Measurements from ENCODE around the gene MESP1.

MESP1 gene

DNA sequence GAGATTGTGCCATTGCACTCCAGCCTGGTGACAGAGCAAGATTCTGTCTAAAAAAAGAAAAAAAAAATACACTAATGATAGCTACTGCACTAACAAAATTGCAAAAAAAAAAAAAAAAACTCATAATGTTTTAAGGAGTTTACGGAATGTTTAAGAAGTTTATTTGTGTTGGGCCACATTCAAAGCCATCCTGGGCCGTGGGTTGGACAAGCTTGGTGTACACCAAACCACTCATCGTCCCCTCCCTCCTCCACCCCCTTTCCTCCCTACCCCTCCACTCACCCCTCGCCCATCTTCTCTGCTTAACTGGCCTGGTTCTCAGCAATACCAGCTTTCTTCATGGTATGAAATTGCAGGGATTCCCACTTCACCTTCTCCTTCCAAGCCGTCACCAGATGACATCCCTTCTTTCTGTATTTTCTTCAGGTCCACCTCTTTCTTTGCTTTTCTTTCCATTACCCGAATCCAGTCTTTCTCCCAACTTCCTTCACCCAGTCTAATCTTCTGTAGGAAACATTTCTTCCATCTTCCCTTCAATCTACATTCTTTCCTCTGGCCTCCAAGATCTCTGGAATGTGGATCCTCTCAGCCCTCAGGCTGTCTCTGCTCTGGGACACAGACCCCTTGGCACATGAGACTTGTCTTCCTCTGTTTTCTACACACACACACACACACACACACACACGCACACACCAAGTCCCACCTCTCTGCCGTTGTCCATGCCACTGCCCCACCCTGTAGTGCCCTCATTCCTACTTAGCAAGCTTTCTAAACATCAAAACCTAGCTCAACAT, 3.5 kb upstream of the MESP1 start:
- TF ChIP-seq, protein P1, sequence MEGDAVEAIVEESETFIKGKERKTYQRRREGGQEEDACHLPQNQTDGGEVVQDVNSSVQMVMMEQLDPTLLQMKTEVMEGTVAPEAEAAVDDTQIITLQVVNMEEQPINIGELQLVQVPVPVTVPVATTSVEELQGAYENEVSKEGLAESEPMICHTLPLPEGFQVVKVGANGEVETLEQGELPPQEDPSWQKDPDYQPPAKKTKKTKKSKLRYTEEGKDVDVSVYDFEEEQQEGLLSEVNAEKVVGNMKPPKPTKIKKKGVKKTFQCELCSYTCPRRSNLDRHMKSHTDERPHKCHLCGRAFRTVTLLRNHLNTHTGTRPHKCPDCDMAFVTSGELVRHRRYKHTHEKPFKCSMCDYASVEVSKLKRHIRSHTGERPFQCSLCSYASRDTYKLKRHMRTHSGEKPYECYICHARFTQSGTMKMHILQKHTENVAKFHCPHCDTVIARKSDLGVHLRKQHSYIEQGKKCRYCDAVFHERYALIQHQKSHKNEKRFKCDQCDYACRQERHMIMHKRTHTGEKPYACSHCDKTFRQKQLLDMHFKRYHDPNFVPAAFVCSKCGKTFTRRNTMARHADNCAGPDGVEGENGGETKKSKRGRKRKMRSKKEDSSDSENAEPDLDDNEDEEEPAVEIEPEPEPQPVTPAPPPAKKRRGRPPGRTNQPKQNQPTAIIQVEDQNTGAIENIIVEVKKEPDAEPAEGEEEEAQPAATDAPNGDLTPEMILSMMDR (IDR thresholded peaks at IDR 0.05; ENCODE audit: low read depth, low read length), result no peak
- H3K4me3 ChIP-seq (ENCODE audit: low read depth, low read length), result no peak overlapping the region

DNA sequence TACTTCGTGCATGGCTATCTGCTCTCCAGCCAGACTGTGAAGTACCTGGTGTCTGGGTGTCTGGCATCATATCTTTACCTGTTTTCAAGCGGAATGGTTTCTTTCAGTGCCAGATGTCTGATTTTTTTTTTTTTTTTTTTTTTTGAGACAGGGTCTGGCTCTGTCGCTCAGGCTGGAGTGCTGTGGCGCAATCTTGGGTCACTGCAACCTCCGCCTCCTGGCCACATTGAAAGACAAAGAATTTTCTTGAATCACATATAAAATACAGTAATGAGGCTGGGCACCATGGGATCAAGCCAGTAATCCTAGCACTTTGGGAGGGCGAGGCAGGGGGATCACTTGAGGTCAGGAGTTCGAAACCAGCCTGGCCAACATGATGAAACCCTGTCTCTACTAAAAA, 2.8 kb upstream of the MESP1 start:
- TF ChIP-seq, protein P1 (IDR thresholded peaks at IDR 0.05; ENCODE audit: low read depth, low read length), result no peak
- no peak overlapping the region for H3K4me3 ChIP-seq (ENCODE audit: low read depth, low read length)

DNA sequence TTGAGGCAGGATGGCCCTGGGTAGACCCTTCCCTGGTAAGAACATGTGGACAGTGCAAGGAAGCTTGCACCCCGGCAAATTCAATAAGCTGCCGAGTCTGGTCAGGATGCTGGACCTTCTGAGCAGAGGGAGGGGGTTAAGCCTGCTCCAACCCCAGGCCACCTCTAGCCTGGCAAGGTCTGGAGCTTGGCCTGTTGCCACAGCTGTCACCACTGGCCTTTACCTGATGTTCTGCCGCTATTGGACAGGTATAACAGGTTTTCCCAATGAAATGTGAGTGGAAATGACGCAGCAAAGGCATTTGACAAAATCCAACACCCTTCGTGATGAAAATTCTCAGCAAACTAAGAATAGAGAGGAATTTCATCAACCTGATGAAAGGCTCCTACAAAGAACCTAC, 699 bp upstream of the MESP1 start:
- TF ChIP-seq, protein P1 (IDR thresholded peaks at IDR 0.05; ENCODE audit: low read depth, low read length), result no peak

DNA sequence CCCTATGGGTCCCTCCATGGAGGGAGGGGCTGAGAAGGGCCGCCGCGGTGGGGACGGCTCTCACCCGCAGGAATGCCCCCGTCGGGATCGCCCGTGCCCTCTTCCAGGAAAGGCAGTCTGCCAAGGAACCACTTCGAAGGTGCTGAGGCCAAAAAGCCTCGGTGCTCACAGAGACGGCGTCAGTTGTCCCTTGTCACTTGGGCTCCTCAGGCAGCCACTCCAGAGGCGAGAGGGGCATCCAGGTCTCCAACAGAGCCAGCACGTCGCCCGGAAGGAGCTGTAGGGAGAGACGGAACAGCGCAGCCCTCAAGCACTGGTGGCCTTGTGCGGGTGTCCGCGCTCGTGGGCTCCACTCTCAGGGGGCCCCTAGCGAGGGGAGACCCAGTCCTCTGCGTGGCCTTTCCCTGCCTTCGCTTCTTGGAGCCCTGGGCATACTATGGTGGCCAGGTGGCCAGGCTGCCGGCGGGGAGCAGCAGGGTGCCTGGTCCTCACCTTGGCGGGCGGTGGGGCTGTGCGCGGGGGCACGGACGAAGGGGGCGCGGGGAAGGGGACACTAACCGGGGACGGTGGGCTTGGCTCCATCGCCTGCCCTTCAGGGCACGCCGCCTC, 994 bp downstream of the MESP1 start:
- H3K4me3 ChIP-seq (ENCODE audit: low read depth, low read length), result peak overlapping the region; percentile 64; the same call in 1 of the 2 replicates
- TF ChIP-seq, protein P1 (IDR thresholded peaks at IDR 0.05; ENCODE audit: low read depth, low read length), result no peak

More for the DNA sequence above, 699 bp upstream of the MESP1 start:
- no peak overlapping the region for H3K4me3 ChIP-seq (ENCODE audit: low read depth, low read length)

DNA sequence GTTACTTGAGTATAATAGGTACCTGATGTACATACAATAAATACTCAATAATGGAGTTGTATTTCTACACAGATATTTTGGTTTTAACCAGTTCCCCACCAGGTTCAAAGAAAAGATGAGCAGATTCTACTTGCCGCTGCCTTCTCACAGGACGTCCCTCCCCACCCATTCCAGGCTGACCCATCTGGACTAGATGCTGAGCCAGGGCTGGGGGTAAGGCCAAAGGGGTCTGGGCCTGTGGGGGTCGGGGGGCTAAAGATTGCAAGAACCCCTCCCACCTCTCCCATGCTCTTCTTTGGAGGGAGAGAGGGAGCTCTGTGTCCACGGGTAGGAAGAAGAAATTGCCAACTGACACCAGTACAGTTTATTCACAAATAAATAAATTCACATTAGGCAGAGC, 1.5 kb downstream of the MESP1 start:
- TF ChIP-seq, protein P1 (IDR thresholded peaks at IDR 0.05; ENCODE audit: low read depth, low read length), result no peak

DNA sequence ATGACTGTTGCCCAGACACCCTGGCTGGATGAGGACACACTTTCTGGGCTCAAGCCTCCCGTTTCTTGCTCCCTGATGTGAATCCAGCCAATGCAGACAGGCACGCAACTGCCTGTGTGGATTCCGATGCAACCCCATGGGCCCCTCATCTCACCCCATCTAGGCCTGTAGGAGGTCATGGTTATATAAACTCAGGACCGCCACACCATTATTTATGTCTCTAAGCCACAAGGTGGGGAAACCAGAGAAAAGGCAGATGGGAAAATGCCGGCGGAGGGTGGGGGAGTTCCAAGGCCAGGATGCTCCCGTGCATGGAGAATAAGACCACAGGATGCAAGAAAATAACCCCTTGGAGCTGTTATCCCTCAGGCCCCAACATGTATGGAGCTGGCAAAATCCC, 2.0 kb downstream of the MESP1 start:
- TF ChIP-seq, protein P1 (IDR thresholded peaks at IDR 0.05; ENCODE audit: low read depth, low read length), result no peak
- no peak overlapping the region for H3K4me3 ChIP-seq (ENCODE audit: low read depth, low read length)

More for the DNA sequence above, 1.5 kb downstream of the MESP1 start:
- H3K4me3 ChIP-seq (ENCODE audit: low read depth, low read length), result no peak overlapping the region
